HL-60 (cell line): ENCODE data around the gene ZNF8.

ENCODE experiments used
- CTCF ChIP-seq: IDR thresholded peaks from one replicate; pipeline ENCODE4 v1.5.1; 2011; ENCODE audit warnings: low read length, control low read depth, inconsistent platforms; ENCODE audit not compliant: insufficient read depth
- GABPA ChIP-seq: IDR thresholded peaks from 2 replicates; pipeline ENCODE4 v1.6.1; 2012; ENCODE audit warnings: low read depth
- POLR2AphosphoS5 ChIP-seq: IDR thresholded peaks from 2 replicates; pipeline ENCODE4 v1.6.1; 2012; ENCODE audit warnings: low read depth
- REST ChIP-seq: IDR thresholded peaks from 2 replicates; pipeline ENCODE4 v1.6.1; 2012; ENCODE audit warnings: low read depth; ENCODE audit not compliant: insufficient replicate concordance

GRCh38 chr19:58274771-58275201 lies 4.0 kb upstream of the ZNF8 start:
- no peak for TF ChIP-seq CTCF
- TF ChIP-seq POLR2AphosphoS5: no peak
- no peak for TF ChIP-seq GABPA
- no peak for TF ChIP-seq REST
